CD14-positive monocyte (primary cell): Measurements from ENCODE around the gene PWWP2B. TPM values are rescaled to one million over a fixed set of nuclear protein-coding genes. Genes with fewer than 3 reads are reported as not detected.

ENCODE experiments used
- DNase-seq, 3 donors: peaks; one replicate each; pipeline ENCODE4 v3.0.0-alpha.2; 2011 to 2022
- H2AFZ ChIP-seq: 2 replicates; pipeline ENCODE4 v1.6.0; 2012; ENCODE audit warnings: mild to moderate bottlenecking, low read depth, low read length, inconsistent platforms; ENCODE audit not compliant: insufficient read depth, poor library complexity, severe bottlenecking
- H3K27ac ChIP-seq, 2 donors: 1 replicate in 1 of 2; 2 replicates in 1 of 2; pipeline ENCODE4 v1.5.1; 2012 to 2013; ENCODE audit warnings: low read length in 2 of 2, control low read depth in 1 of 2, inconsistent platforms in 1 of 2, low read depth in 1 of 2, mild to moderate bottlenecking in 1 of 2
- H3K27me3 ChIP-seq, 2 donors: one replicate each; pipeline versions ENCODE4 v1.6.0 to v1.6.1; 2011 to 2013; ENCODE audit warnings: low read length in 2 of 2; ENCODE audit not compliant: control insufficient read depth in 2 of 2, insufficient read depth in 2 of 2
- H3K36me3 ChIP-seq, 2 donors: replicated peaks in 1 of 2; 1 replicate in 1 of 2; 2 replicates in 1 of 2; pipeline versions ENCODE4 v1.5.1 to v1.6.1; 2012 to 2013; ENCODE audit warnings: low read length in 2 of 2, control low read depth in 1 of 2, inconsistent platforms in 1 of 2, mild to moderate bottlenecking in 1 of 2; ENCODE audit not compliant: insufficient read depth in 2 of 2, control insufficient read depth in 1 of 2
- H3K4me1 ChIP-seq, 2 donors: 1 replicate in 1 of 2; 2 replicates in 1 of 2; pipeline versions ENCODE4 v1.5.1 to v1.6.1; 2012 to 2013; ENCODE audit warnings: low read length in 2 of 2, control low read depth in 1 of 2, inconsistent platforms in 1 of 2, mild to moderate bottlenecking in 1 of 2, moderate library complexity in 1 of 2; ENCODE audit not compliant: insufficient read depth in 2 of 2, control insufficient read depth in 1 of 2
- H3K4me2 ChIP-seq: replicated peaks from 2 replicates; pipeline ENCODE3; 2012; ENCODE audit warnings: low read length, moderate library complexity, mild to moderate bottlenecking; ENCODE audit not compliant: poor library complexity, severe bottlenecking; ENCODE audit errors: extremely low read depth
- H3K4me3 ChIP-seq, 3 experiments: fragments of 200-600 bp in 1 of 3; sonication (generic) in 1 of 3; replicated peaks in 1 of 3; 1 replicate in 2 of 3; 2 replicates in 1 of 3; pipeline ENCODE4 v1.5.1; 2011 to 2013; ENCODE audit warnings: low read length in 3 of 3, mild to moderate bottlenecking in 3 of 3, control low read depth in 2 of 3, low read depth in 2 of 3, inconsistent platforms in 1 of 3, moderate library complexity in 1 of 3
- H3K79me2 ChIP-seq: 2 replicates; pipeline ENCODE4 v1.6.0; 2012; ENCODE audit warnings: mild to moderate bottlenecking, control low read depth, inconsistent platforms, low read length, moderate library complexity; ENCODE audit not compliant: insufficient read depth
- H3K9ac ChIP-seq: 2 replicates; pipeline ENCODE4 v1.6.0; 2017; ENCODE audit warnings: low read length, mild to moderate bottlenecking; ENCODE audit not compliant: insufficient read depth, poor library complexity, severe bottlenecking
- H3K9me3 ChIP-seq, 2 donors: replicated peaks in 1 of 2; 1 replicate in 1 of 2; 2 replicates in 1 of 2; pipeline versions ENCODE4 v1.5.1 to v1.6.1; 2012 to 2013; ENCODE audit warnings: low read length in 2 of 2, control low read depth in 1 of 2; ENCODE audit not compliant: control insufficient read depth in 1 of 2, insufficient read depth in 1 of 2
- H4K20me1 ChIP-seq: 2 replicates; pipeline ENCODE4 v1.6.0; 2012; ENCODE audit warnings: mild to moderate bottlenecking, low read length, control low read depth, moderate library complexity; ENCODE audit not compliant: insufficient read depth
- H3K27ac Mint-ChIP-seq, 7 donors: one replicate each; pipeline ENCODE4 v1.8.0; 2020; ENCODE audit warnings: mild to moderate bottlenecking in 7 of 7, mixed read lengths in 7 of 7, moderate library complexity in 6 of 7, inconsistent platforms in 2 of 7
- H3K27me3 Mint-ChIP-seq, 3 donors: one replicate each; pipeline ENCODE4 v1.8.0; 2021 to 2022; ENCODE audit warnings: low read depth in 3 of 3, mild to moderate bottlenecking in 3 of 3, mixed read lengths in 3 of 3, moderate library complexity in 3 of 3, inconsistent platforms in 1 of 3
- H3K36me3 Mint-ChIP-seq, 2 donors: one replicate each; pipeline ENCODE4 v1.8.0; 2020; ENCODE audit warnings: mixed read lengths in 2 of 2, inconsistent platforms in 1 of 2, mild to moderate bottlenecking in 1 of 2
- H3K4me1 Mint-ChIP-seq: one replicate; pipeline ENCODE4 v1.8.0; 2020; ENCODE audit warnings: mild to moderate bottlenecking, mixed read lengths
- H3K4me3 Mint-ChIP-seq, 2 donors: one replicate each; pipeline ENCODE4 v1.8.0; 2020; ENCODE audit warnings: mild to moderate bottlenecking in 2 of 2, mixed read lengths in 2 of 2, moderate library complexity in 1 of 2
- H3K9me3 Mint-ChIP-seq, 7 donors: one replicate each; pipeline ENCODE4 v1.8.0; 2020 to 2022; ENCODE audit warnings: mixed read lengths in 7 of 7, mild to moderate bottlenecking in 6 of 7, moderate library complexity in 6 of 7, inconsistent platforms in 2 of 7
- WGBS: methylation state at CpG from one replicate; pipeline ENCODE4 v1.1.5; 2013; ENCODE audit warnings: missing lambda C conversion rate; ENCODE audit not compliant: insufficient coverage; 5-methylcytosine and 5-hydroxymethylcytosine counted together
- intact Hi-C, 2 donors: fragments of 100-400 bp; cut with micrococcal nuclease; formaldehyde crosslinking; loops; one replicate each; pipeline versions ENCODE4 v1.15.0 to v1.15.1; 2023
- polyA plus RNA-seq, 3 donors: library from polyadenylated mRNA; depleted of rRNA in 1 of 3; unstranded in 2 of 3; stranded (reverse) in 1 of 3; fragments of 300-500 nt in 2 of 3; fragments of >200 nt in 1 of 3; fragmentation: Illumina TruSeq in 2 of 3; gene quantifications; 1 replicate in 2 of 3; 2 replicates in 1 of 3; pipeline ENCODE4 v1.2.3, GENCODE V29; 2012 to 2021
- TF ChIP-seq, protein P1 (sequence below): fragments of 200-600 bp; IDR thresholded peaks from one replicate; pipeline ENCODE4 v1.8.0; 2022; ENCODE audit warnings: antibody characterized with exemption, mild to moderate bottlenecking

PWWP2B gene
- polyA plus RNA-seq, 3 donors: 2.4 to 6.9 (median 2.7) TPM

DNA sequence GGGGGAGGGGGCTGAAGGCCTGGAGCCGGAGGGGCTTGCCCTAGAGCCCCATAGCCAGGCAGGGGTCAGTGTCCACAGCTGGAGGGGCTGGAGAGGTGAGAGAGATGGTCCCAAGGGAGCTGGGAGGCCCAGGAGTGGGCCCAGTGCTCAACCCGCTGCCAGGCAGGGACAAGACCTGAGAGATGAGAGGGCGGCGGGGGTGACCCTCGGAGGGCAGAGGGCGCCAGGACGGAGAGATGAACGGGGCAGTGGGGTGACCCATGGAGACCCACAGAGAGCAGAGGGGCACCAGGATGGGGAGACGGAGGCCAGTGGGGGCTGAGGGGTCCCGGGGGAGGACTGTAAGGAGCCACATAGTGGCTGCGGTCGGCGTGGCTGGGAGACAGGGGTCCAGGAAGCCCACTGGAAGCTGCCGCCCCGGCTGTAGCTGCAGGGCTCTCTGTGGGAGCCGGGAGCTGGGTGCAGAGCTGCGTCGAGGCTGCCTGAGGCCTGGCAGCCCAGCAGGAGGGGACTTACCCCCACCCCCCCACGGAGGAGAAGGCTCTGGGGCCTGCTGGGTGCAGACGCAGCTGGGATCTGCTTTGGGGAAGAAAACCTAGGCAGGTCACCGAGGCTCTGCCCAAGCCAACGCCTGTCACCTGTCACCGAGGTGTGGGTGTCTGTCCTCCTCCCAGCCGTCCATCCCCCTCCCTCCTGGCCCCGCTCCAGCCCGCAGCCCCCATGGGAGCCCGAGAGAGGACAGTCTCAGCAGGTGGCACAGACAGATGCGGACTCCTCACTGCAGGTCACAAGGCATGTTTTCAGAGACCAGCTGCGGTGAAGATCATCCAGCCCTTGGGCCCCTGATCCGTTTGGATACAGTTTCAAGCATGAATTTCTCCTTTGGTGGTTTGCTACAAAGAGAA lies 25.1 kb downstream of the PWWP2B start:
- no peak for DNase-seq
- Mint-ChIP-seq H3K27ac (peak overlapping the region; percentile 91 to 99 (median 95)), H3K4me3 (peak overlapping the region; percentile 62 to 72), H3K36me3 (peaks cover 0 to 2% of the 10 kb centered on the region in 2 donors), H3K9me3 (peaks cover 0 to 2% (median 0%) of the 10 kb centered on the region in 7 donors), H3K27me3 (no peaks in the 10 kb centered on the region), H3K4me1 (peaks cover 60% of the 10 kb centered on the region)
- Histone ChIP-seq H3K9ac (peak overlapping the region; percentile 78), H3K79me2 (peaks cover 24% of the 10 kb centered on the region), H3K9me3 (no peaks in the 10 kb centered on the region), H4K20me1 (no peaks in the 10 kb centered on the region), H2AFZ (peak overlapping the region; percentile 51), H3K4me3 (peak overlapping the region; percentile 2 to 70 (median 17)), H3K36me3 (no peaks in the 10 kb centered on the region), H3K4me2 (peak overlapping the region; percentile 68), H3K4me1 (peaks cover 67 to 69% of the 10 kb centered on the region in 2 donors), H3K27me3 (no peaks in the 10 kb centered on the region), H3K27ac (peak overlapping the region; percentile 91 to 96)
- 17% methylated on average over 17 of the region's 30 CpGs for WGBS
- TF ChIP-seq, protein P1, sequence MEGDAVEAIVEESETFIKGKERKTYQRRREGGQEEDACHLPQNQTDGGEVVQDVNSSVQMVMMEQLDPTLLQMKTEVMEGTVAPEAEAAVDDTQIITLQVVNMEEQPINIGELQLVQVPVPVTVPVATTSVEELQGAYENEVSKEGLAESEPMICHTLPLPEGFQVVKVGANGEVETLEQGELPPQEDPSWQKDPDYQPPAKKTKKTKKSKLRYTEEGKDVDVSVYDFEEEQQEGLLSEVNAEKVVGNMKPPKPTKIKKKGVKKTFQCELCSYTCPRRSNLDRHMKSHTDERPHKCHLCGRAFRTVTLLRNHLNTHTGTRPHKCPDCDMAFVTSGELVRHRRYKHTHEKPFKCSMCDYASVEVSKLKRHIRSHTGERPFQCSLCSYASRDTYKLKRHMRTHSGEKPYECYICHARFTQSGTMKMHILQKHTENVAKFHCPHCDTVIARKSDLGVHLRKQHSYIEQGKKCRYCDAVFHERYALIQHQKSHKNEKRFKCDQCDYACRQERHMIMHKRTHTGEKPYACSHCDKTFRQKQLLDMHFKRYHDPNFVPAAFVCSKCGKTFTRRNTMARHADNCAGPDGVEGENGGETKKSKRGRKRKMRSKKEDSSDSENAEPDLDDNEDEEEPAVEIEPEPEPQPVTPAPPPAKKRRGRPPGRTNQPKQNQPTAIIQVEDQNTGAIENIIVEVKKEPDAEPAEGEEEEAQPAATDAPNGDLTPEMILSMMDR: no peak
- intact Hi-C loops: loop anchor here in 1 of 2 donors (2.0 kb wide), 2 partner anchors 23 to 25 kb away; no protein-coding TSS in a partner anchor

DNA sequence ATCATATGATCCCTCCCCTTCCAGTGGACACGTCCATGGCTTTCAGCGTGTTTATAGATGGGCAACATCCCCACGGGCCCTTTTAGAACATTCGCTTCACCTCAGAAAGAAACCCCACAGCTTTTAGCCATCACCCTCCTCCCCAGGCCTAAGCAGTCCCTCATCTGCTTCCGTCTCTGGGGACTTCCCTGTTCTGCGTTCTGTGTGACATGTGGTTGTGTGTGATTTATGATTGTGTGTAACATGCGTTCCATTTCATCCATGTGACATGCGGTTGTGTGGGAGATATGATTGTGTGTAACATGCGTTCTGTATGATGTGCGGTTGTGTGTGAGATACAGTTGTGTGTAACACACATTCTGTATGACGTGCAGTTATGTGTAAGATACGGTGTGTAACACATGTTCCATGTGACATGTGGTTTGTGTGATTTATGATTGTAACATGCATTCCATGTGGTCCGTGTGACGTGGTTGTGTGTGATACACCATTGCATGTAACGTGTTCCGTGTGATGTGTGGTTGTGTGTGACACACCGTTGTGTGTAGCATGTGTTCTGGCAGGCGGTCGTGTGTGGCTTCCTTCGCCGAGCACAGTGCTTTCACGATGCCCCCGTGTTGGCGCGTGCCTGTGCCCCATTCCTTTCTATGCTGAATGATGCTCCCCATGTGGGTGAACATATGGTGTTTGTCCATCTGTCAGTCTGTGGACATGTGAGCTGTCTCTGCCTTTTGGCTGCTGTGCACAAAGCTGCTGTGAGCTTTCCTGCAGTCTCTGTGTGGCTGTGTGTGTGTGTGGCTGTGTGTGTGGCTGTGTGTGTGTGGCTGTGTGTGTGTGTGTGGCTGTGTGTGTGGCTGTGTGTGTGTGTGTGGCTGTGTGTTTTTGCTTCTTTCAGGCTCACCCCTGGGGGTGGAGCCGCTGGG lies 26.2 kb downstream of the PWWP2B start:
- Mint-ChIP-seq H3K9me3 (peaks cover 0 to 2% (median 0%) of the 10 kb centered on the region in 7 donors), H3K4me3 (peak overlapping the region; percentile 46 to 72), H3K36me3 (peaks cover 0 to 2% of the 10 kb centered on the region in 2 donors), H3K27me3 (no peaks in the 10 kb centered on the region), H3K27ac (peak overlapping the region; percentile 91 to 99 (median 95)), H3K4me1 (peaks cover 50% of the 10 kb centered on the region)
- DNase-seq: peak; percentile 69 to 79 (median 72)
- TF ChIP-seq, protein P1: no peak
- Histone ChIP-seq H3K27ac (peak overlapping the region; percentile 91 to 96), H3K27me3 (no peaks in the 10 kb centered on the region), H3K36me3 (peaks cover 0 to 5% of the 10 kb centered on the region in 2 donors), H3K4me3 (peak overlapping the region in 1 of 3 experiments; percentile 70), H3K4me1 (peaks cover 57 to 58% of the 10 kb centered on the region in 2 donors), H4K20me1 (no peaks in the 10 kb centered on the region), H3K79me2 (peaks cover 24% of the 10 kb centered on the region), H3K9me3 (no peaks in the 10 kb centered on the region), H3K9ac (peak overlapping the region; percentile 78), H3K4me2 (peak overlapping the region; percentile 68), H2AFZ (peak overlapping the region; percentile 51)
- WGBS: 26% methylated on average over 21 of the region's 26 CpGs
- intact Hi-C loops: no loop called here
